ENCODE data around the gene OXCT2.
"Not testable (repeated sequence)": the region's sequence is repeated elsewhere in the genome, so short reads cannot be mapped to it uniquely, and the experiment has no call there.

Gene OXCT2

GRCh38 chr1:39791838-39792237 is 20.7 kb upstream of the OXCT2 start:
- DNase-seq (ENCODE audit: low read depth in 2 of 2) = no peak
- no peak overlapping the region for H3K4me3 ChIP-seq (replicated peaks in 1 of 2; ENCODE audit: low read depth in 2 of 2, low read length in 2 of 2)
- no peak for TF ChIP-seq CTCF (IDR thresholded peaks at IDR 0.05; ENCODE audit: low read depth, low read length)

GRCh38 chr1:39789571-39790110 is 18.5 kb upstream of the OXCT2 start:
- DNase-seq (ENCODE audit: low read depth in 2 of 2) = no peak
- TF ChIP-seq CTCF (IDR thresholded peaks at IDR 0.05; ENCODE audit: low read depth, low read length) = no peak
- H3K4me3 ChIP-seq (replicated peaks in 1 of 2; ENCODE audit: low read depth in 2 of 2, low read length in 2 of 2) = no peak overlapping the region

GRCh38 chr1:39788758-39789570 is 17.8 kb upstream of the OXCT2 start, which contains the start of gene BMP8B:
TSS of gene BMP8B (minus strand) at chr1:39788865. CDS start at chr1:39788485, 380 bp downstream.
- peak within 1 kb of the TSS in 1 of 2 donors; percentile 24 for H3K4me3 ChIP-seq (replicated peaks in 1 of 2; ENCODE audit: low read depth in 2 of 2, low read length in 2 of 2)
- TF ChIP-seq CTCF (IDR thresholded peaks at IDR 0.05; ENCODE audit: low read depth, low read length) = no peak
- DNase-seq (ENCODE audit: low read depth in 2 of 2) = peak in 1 of 2 donors; percentile 8

- H3K4me3 ChIP-seq (replicated peaks in 1 of 2; ENCODE audit: low read depth in 2 of 2, low read length in 2 of 2) = peak overlapping the region in 1 of 2 donors; percentile 24
- no peak for TF ChIP-seq CTCF (IDR thresholded peaks at IDR 0.05; ENCODE audit: low read depth, low read length)
- DNase-seq (ENCODE audit: low read depth in 2 of 2) = no peak
Measured at GRCh38 chr1:39788426-39788757, 17.2 kb upstream of the OXCT2 start.

- DNase-seq (ENCODE audit: low read depth in 2 of 2); H3K4me3 ChIP-seq (replicated peaks in 1 of 2; ENCODE audit: low read depth in 2 of 2, low read length in 2 of 2): not testable (repeated sequence)
Measured at GRCh38 chr1:39787964-39788363, 16.8 kb upstream of the OXCT2 start.

GRCh38 chr1:39787468-39787867 is 16.3 kb upstream of the OXCT2 start:
- TF ChIP-seq CTCF (IDR thresholded peaks at IDR 0.05; ENCODE audit: low read depth, low read length) = no peak
- no peak overlapping the region for H3K4me3 ChIP-seq (replicated peaks in 1 of 2; ENCODE audit: low read depth in 2 of 2, low read length in 2 of 2)
- DNase-seq (ENCODE audit: low read depth in 2 of 2) = no peak

- not testable (repeated sequence) for DNase-seq (ENCODE audit: low read depth in 2 of 2); H3K4me3 ChIP-seq (replicated peaks in 1 of 2; ENCODE audit: low read depth in 2 of 2, low read length in 2 of 2)
Measured at GRCh38 chr1:39787108-39787375, 15.9 kb upstream of the OXCT2 start.

- H3K4me3 ChIP-seq (replicated peaks in 1 of 2; ENCODE audit: low read depth in 2 of 2, low read length in 2 of 2); DNase-seq (ENCODE audit: low read depth in 2 of 2): not testable (repeated sequence)
Measured at GRCh38 chr1:39786303-39787107, 15.4 kb upstream of the OXCT2 start.

GRCh38 chr1:39782685-39783084 is 11.5 kb upstream of the OXCT2 start:
- H3K4me3 ChIP-seq (replicated peaks in 1 of 2; ENCODE audit: low read depth in 2 of 2, low read length in 2 of 2); DNase-seq (ENCODE audit: low read depth in 2 of 2): not testable (repeated sequence)

Data from cardiac fibroblast (primary cell).